GM19467 (cell line): Measurements from ENCODE around the gene STRAP.
A peak's percentile ranks its signal among the peaks of the same experiment; 100 is the strongest.
"Not testable (repeated sequence)": the region's sequence is repeated elsewhere in the genome, so short reads cannot be mapped to it uniquely, and the experiment has no call there.

Experiments used
- ATAC-seq: cut with Tn5 transposase; IDR thresholded peaks from one replicate; pipeline ENCODE4 v1.9.1; 2021; ENCODE audit warnings: mild to moderate bottlenecking, moderate library complexity; ENCODE audit not compliant: unreplicated experiment

The STRAP gene

GRCh38 chr12:15868186-15868585, 14.0 kb upstream of the STRAP start:
- no peak for ATAC-seq

DNA sequence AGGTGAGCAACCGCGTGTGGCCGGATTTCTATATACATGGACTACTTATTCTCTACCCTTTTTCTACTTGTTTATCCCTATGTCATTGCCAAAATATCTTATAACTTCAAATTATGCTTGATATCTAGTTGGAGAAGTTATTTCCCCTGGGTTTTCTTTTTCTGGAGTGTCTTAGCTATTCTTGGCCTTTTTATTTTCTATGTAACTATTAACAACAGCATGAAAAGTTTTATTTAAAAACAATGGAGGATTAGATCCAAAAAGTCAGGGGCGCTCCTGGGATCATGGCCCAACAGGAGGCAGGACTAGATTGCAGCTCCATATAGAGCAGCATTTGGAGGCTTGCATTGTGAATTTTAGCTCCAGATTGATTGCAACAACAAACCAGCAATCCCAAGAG, 8.6 kb upstream of the STRAP start:
- no peak for ATAC-seq

DNA sequence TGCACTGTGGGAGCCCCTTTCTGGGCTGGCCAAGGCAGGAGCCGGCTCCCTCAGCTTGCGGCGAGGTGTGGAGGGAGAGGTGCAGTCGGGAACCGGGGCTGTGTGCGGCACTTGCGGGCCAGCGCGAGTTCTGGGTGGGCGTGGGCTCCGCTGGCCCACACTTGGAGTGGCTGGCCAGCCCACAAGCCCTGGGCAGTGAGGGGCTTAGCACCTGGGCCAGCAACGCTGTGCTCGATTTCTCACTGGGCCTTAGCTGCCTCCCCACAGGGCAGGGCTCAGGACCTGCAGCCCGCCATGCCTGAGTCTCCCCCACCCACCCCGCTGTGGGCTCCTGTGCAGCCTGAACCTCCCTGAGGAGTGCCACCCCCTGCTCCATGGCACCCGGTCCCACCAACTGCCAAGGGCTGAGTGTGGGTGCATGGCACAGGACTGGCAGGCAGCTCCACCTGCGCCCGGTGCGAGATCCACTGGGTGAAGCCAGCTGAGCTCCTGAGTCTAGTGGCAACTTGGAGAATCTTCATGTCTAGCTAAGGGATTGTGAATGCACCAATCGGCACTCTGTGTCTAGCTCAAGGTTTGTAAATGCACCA, 7.5 kb upstream of the STRAP start:
- ATAC-seq: not testable (repeated sequence)

- ATAC-seq: no peak
Observed at GRCh38 chr12:15875863-15876262, 6.3 kb upstream of the STRAP start.

- no peak for ATAC-seq
Observed at GRCh38 chr12:15879413-15879812, 2.8 kb upstream of the STRAP start.

DNA sequence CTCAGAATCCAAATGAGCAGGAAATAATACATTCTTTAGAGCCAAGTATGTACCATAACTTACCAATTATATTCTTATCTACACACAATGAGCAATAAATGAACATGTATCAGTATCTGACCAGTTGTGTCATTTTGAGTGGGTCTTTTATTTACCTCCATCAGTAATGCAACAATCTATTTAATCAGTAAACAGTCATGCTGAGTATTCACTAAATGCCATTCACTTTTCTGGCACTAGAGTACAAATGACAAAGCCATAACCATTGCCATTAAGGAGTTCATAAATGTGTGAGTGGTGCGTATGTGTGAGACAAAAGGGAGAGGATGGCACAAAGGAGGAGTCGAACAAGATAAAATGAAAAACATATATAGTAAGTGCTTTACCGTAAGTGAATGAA, 1.5 kb upstream of the STRAP start:
- ATAC-seq: no peak

DNA sequence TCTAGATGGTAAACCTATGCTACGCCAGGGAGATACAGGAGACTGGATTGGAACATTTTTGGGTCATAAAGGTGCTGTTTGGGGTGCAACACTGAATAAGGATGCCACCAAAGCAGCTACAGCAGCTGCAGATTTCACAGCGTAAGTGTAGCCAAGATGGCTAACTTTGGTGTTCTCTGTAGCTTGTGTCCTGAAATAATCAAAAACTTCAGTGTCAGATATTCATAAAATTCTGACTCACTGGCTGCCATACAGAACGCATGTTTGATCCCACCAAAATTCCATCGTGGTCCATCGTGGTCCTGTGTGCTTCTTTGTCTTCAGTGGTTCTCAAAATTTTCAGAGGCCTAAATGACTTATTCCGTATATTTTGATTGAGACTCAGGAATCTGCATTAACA, 1.3 kb downstream of the STRAP start:
- ATAC-seq: no peak

DNA sequence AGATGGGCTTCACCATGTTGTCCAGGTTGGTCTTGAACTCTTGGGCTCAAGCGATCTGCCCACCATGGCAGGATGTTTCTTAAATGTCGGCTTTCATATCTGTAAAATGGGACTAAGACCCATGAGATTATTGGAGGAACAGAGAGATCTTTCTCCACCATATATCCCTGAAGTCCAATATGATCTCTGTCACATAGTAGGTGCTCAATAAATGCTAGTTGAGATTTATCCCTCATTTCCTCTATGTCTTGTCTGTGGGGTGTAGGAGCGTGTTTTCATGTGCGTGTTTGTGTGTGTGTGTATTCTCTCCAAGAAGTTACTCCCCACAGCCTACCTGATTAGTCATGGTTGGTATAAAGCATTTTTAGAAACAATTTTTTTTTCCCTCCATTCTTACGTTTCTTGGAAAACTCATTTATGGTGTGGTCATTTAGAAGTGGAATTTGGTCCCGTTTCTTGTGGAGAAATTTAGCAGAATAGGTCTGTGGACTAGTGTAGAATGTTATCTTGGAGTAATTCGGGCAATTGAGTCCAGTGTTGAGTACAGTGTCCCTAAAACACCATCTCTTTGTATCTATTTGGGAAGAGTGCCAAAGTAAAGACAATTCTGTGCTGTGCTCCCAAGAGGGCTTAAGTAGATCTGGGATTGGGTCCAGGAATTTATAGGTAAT, 4.3 kb downstream of the STRAP start:
- ATAC-seq: no peak

DNA sequence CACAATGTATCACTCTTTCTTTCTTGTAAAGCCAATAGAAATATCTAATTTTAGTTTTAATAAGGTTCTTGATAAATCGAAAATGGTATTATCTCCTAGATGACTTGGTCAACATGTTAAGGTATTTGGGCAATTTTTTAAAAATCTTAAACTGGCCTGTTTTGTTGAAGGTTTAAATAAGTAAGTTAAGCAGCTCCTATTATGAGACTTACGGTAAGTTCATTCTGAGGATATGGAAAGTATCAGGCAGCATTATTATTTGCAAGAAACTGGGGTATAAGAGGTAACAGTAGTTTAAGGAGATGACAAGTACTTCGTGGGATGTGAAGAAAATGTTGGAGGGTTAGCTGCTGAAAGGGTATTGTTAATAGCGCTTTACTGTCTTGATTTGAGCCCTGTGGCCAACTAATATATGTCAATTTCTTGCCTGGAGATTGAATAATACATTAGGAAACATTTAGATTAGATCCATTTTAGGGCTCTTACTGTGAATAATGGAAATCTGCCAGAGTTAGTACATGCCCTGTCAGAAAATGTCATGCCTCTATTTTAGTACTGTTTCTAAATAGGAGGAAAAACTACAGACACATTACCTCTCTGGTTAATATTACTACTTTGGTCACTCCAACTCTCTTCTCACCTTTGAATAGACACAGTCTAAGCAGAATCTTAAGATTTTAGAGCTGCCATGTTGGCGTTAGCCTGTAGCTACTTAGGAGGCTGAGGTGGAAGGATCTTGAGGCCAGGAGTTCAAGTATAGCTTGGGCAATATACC, 5.0 kb downstream of the STRAP start:
- ATAC-seq: no peak

- ATAC-seq: no peak
Observed at GRCh38 chr12:15892645-15893259, 10.6 kb downstream of the STRAP start.

DNA sequence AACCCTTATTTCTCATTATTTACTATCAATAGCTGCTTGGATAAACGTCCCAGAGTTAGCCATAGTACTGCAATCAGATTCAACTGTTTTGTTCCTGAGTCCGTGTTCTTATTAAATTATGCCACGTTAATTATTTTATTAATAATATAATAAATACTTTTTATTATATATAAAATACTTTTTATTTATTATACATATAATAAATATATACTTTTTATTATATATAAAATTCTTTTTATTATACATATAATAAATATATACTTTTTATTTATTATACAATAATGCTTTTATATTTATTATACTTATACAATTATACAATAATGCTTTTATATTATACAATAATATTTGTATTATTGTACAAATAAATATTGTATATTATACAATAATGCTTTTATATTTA, 11.1 kb downstream of the STRAP start:
- no peak for ATAC-seq

DNA sequence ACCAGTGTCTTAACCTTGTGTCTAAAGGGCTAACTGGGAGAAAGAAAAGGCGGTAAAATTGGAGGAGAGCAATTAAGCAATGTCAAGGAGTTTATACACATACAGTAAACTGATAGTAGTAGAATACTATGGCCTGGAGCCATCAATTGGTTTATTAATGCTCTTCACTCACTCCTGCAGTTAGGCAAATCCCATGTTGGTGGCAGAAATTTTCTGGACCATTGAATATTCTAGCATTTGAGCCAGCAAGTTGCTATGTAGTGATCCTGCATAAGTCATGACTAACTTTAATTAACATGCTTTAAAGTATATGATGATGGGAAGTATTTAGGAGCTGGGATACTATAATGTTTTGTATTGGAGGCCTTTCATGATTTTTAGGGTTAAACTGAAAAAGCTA, 14.7 kb downstream of the STRAP start:
- ATAC-seq: no peak

DNA sequence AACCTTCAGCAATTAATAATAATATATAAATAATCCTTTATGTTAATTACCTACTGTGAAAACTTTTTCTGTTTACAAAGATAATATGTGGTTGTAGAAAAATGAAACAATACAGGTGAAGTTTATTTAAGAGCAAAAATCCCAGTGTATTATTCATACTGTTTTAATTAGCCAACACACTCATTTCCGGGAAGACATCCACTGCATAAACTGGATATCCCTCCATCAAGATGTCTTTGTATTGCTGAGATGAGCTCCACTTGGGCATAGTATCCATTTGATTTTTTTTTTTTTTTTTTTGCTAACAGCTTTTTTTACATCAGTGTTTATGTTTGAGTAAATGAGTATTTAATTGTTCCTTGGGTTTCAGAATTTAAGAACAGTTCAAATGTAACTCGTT, 15.2 kb downstream of the STRAP start:
- no peak for ATAC-seq

DNA sequence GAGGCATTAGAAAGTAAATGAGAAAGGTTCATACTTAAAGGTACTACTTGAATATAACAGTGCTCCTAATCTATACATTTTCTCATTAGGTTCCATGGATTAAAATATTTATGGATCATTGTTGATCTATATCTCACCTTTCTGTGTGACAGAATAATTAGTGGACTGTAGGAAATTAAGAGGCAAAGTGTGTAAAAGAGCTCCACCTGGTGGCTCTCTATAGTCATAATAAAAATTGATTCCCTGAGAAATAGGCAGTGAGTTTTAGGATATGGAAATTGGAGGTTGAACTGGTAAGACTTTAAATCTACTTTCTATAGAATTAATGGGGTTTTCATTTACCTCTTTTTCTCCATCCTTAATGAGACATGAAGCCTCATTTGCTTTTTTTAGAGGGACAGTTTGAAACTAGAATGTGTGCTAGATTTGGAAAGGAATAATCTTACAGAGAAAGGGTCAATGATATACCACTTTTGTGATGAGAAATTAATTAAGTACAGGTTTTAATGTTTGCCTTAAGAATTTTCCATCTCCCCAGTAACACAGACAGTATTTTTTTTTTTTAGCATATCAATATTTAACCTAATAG, 17.2 kb downstream of the STRAP start:
- ATAC-seq: no peak

DNA sequence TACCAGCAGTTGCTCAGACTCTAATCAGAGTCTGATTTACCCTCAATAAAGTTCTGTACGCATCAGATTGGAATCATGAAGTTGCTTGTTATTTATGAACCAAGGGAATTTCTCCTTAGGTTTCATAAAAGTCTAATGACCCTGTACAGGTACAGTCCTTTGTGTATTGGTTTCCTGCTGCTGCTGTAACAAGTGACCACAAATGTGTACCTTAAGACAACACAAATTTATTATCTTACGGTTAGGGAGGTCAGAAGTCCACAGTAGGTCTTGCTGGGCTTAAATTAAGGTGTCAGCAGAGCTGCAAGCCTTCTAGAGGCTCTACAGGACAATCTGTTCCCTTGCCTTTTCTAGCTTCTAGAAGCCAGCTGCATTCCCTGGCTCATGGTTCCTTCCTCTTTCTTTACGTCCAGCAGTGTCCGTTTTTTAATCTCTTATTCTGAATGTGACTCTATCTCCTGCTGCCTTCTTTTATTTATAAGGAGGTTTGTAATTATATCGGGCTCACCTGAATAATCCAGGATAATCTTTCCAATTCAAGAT, 22.3 kb downstream of the STRAP start:
- ATAC-seq: no peak

DNA sequence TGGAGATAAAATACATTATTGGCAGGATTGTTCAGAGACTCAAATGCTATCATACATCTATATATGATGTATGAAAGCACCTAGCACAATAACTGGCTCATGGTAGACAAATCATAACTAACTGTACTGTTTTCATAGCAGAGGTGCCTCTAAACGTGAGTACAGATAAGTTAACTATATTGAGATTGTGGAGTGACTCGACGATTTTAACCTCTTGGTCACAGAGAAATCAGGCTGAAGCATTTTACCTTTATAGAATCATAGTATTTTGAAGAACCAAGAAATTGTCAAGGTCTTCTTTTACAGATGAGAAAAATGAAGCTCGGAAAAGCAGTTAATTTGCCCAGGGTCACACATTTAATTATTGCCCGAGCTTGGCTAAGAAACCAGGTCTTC, 28.3 kb downstream of the STRAP start:
- ATAC-seq: no peak

GRCh38 chr12:15910864-15911721, 28.9 kb downstream of the STRAP start, which contains the start of gene DERA:
TSS of gene DERA (plus strand) at chr12:15911332. CDS start at chr12:15911384, 52 bp downstream.
- peak; percentile 93 for ATAC-seq

DNA sequence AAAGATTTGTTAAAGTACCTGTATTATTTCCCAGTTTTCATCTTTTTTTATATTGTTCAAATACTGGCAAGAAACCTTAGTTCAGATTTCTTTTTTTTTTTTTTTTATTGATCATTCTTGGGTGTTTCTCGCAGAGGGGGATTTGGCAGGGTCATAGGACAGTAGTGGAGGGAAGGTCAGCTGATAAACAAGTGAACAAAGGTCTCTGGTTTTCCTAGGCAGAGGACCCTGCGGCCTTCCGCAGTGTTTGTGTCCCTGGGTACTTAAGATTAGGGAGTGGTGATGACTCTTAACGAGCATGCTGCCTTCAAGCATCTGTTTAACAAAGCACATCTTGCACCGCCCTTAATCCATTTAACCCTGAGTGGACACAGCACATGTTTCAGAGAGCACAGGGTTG, 29.7 kb downstream of the STRAP start:
- ATAC-seq: not testable (repeated sequence)

GRCh38 chr12:15914131-15914530, 31.9 kb downstream of the STRAP start:
- not testable (repeated sequence) for ATAC-seq

- no peak for ATAC-seq
Observed at GRCh38 chr12:15918066-15918465, 35.9 kb downstream of the STRAP start.
